Upper lobe of right lung (tissue), 1 donor: ENCODE measurements around the gene MTFR1L. TPM values are rescaled to one million over a fixed set of nuclear protein-coding genes. Genes with fewer than 3 reads are reported as not detected.

Experiments
- ATAC-seq: fragments of 200-7000 bp; cut with Tn5 transposase; one replicate; pipeline ENCODE4 v1.9.1; 2020; ENCODE audit warnings: mild to moderate bottlenecking, moderate library complexity
- DNase-seq: peaks from one replicate; pipeline ENCODE4 v3.0.0-alpha.2; 2020
- H3K27ac ChIP-seq: fragments of 200-600 bp; one replicate; pipeline ENCODE4 v1.8.0; 2022
- H3K27me3 ChIP-seq: fragments of 200-600 bp; one replicate; pipeline ENCODE4 v1.8.0; 2022; ENCODE audit warnings: mild to moderate bottlenecking
- H3K36me3 ChIP-seq: fragments of 200-600 bp; one replicate; pipeline ENCODE4 v1.8.0; 2022
- H3K4me1 ChIP-seq: fragments of 200-600 bp; one replicate; pipeline ENCODE4 v1.8.0; 2022
- H3K4me3 ChIP-seq: fragments of 200-600 bp; one replicate; pipeline ENCODE4 v1.8.0; 2022; ENCODE audit warnings: mild to moderate bottlenecking
- H3K9me3 ChIP-seq: fragments of 200-600 bp; one replicate; pipeline ENCODE4 v1.8.0; 2022
- intact Hi-C: fragments of 100-400 bp; cut with DNase I; formaldehyde crosslinking; loops from one replicate; pipeline ENCODE4 v1.11.0; 2022
- total RNA-seq: library from RNA; stranded (reverse); fragmentation: NEBNext Ultra II Directional; extraction: Animal tissue kit (Norgen Biotek cat#: 25700); gene quantifications from one replicate; pipeline ENCODE4 v1.2.1, GENCODE V29; 2021
- TF ChIP-seq, protein P1 (sequence below): fragments of 200-600 bp; IDR thresholded peaks from one replicate; pipeline ENCODE4 v1.8.0; 2022; ENCODE audit warnings: antibody characterized with exemption
- donor health status: DM: no; HTN: yes; CAD: no; lungs with severe emphysema.

The MTFR1L gene
- total RNA-seq, 1 donor from 2014 or later: 46.0 TPM

GRCh38 chr1:25773441-25774125 lies 46.2 kb upstream of the MTFR1L start:
- H3K36me3 ChIP-seq: peaks cover 8% of the 10 kb centered on the region
- ATAC-seq: peak; percentile 63
- no peaks in the 10 kb centered on the region for H3K27me3 ChIP-seq
- no peak overlapping the region for H3K27ac ChIP-seq
- peaks cover 21% of the 10 kb centered on the region for H3K4me1 ChIP-seq
- TF ChIP-seq, protein P1, sequence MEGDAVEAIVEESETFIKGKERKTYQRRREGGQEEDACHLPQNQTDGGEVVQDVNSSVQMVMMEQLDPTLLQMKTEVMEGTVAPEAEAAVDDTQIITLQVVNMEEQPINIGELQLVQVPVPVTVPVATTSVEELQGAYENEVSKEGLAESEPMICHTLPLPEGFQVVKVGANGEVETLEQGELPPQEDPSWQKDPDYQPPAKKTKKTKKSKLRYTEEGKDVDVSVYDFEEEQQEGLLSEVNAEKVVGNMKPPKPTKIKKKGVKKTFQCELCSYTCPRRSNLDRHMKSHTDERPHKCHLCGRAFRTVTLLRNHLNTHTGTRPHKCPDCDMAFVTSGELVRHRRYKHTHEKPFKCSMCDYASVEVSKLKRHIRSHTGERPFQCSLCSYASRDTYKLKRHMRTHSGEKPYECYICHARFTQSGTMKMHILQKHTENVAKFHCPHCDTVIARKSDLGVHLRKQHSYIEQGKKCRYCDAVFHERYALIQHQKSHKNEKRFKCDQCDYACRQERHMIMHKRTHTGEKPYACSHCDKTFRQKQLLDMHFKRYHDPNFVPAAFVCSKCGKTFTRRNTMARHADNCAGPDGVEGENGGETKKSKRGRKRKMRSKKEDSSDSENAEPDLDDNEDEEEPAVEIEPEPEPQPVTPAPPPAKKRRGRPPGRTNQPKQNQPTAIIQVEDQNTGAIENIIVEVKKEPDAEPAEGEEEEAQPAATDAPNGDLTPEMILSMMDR: no peak
- H3K9me3 ChIP-seq: no peaks in the 10 kb centered on the region
- intact Hi-C loops: no loop called here
- DNase-seq: no peak
- no peak overlapping the region for H3K4me3 ChIP-seq

DNA sequence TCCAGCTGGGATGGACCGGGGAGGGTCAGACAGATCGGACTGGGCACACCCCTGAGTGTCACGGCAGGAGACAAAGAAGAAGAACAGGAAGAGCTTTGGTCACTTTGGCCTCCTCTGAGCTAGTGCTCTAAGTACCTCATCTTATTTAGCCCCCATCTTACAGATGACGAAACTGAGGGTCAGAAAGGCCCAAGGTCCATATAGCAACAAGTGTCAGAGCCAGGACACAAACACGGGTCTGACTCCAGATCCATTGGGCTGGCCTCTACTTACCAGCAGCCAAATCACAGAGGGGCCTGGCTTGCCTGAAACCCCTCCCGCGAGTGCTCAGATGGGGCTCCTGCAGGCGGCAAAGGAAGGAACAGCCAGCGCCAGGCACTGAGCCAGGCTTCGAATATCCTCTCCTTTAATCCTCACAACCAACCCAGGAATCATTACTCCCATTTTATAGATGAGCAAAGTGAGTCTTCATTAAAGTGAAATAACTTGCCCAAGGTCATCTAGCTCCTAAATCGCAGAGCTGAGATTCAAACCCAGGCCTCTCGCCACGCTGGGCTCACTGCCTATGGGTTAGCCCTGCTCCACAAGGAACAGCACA lies 45.4 kb upstream of the MTFR1L start:
- no peak for ATAC-seq
- Histone ChIP-seq H3K4me1 (peaks cover 21% of the 10 kb centered on the region), H3K4me3 (no peak overlapping the region), H3K27me3 (no peaks in the 10 kb centered on the region), H3K36me3 (peaks cover 11% of the 10 kb centered on the region), H3K27ac (no peak overlapping the region), H3K9me3 (no peaks in the 10 kb centered on the region)
- DNase-seq: no peak
- TF ChIP-seq, protein P1: no peak
- intact Hi-C loops: no loop called here

- DNase-seq (no peak), ATAC-seq (peak; percentile 7)
- intact Hi-C loops: no loop called here
- H3K36me3 ChIP-seq: peaks cover 11% of the 10 kb centered on the region
- H3K4me3 ChIP-seq: no peak overlapping the region
- H3K27ac ChIP-seq: no peak overlapping the region
- H3K27me3 ChIP-seq: no peaks in the 10 kb centered on the region
- TF ChIP-seq, protein P1: no peak
- H3K4me1 ChIP-seq: peaks cover 21% of the 10 kb centered on the region
- H3K9me3 ChIP-seq: no peaks in the 10 kb centered on the region
These were observed 44.6 kb upstream of the MTFR1L start for GRCh38 chr1:25774921-25775771.

GRCh38 chr1:25779388-25779787 lies 40.4 kb upstream of the MTFR1L start:
- no peak overlapping the region for H3K27ac ChIP-seq
- no peaks in the 10 kb centered on the region for H3K9me3 ChIP-seq
- peaks cover 19% of the 10 kb centered on the region for H3K36me3 ChIP-seq
- no peaks in the 10 kb centered on the region for H3K27me3 ChIP-seq
- DNase-seq: no peak
- intact Hi-C loops: no loop called here
- H3K4me3 ChIP-seq: no peak overlapping the region
- TF ChIP-seq, protein P1: no peak
- no peak for ATAC-seq
- peaks cover 6% of the 10 kb centered on the region for H3K4me1 ChIP-seq

GRCh38 chr1:25779894-25780293 lies 39.9 kb upstream of the MTFR1L start:
- intact Hi-C loops: no loop called here
- peaks cover 6% of the 10 kb centered on the region for H3K4me1 ChIP-seq

More at GRCh38 chr1:25779894-25780293, 39.9 kb upstream of the MTFR1L start:
- no peak overlapping the region for H3K4me3 ChIP-seq
- peaks cover 23% of the 10 kb centered on the region for H3K36me3 ChIP-seq
- TF ChIP-seq, protein P1: no peak
- H3K27ac ChIP-seq: no peak overlapping the region
- DNase-seq (no peak), ATAC-seq (no peak)
- H3K27me3 ChIP-seq: no peaks in the 10 kb centered on the region
- no peaks in the 10 kb centered on the region for H3K9me3 ChIP-seq
